Common myeloid progenitor, CD34-positive (primary cell): ENCODE results near the gene TMEM89.

Source experiments
- CTCF ChIA-PET: fragments of 350-600 bp; sonication (Branson Sonifier 250); formaldehyde crosslinking; loops from one replicate; lab custom pipeline; 2021; ENCODE audit warnings: antibody characterized with exemption; lab: Charles Lee
- POLR2A ChIA-PET: fragments of 350-600 bp; sonication (Branson Sonifier 250); formaldehyde crosslinking; loops from one replicate; lab custom pipeline; 2021; ENCODE audit warnings: antibody characterized with exemption; lab: Charles Lee
- DNase-seq, 3 donors: peaks; one replicate each; pipeline versions ENCODE4 v3.0.0 to v3.0.0-alpha.2; 2013
- H3K27ac ChIP-seq, 2 experiments: 1 replicate in 1 of 2; 2 replicates in 1 of 2; pipeline ENCODE4 v1.7.0; 2013; ENCODE audit warnings: inconsistent platforms in 2 of 2, low read length in 2 of 2, mild to moderate bottlenecking in 2 of 2, low read depth in 1 of 2, moderate library complexity in 1 of 2; ENCODE audit not compliant: severe bottlenecking in 2 of 2, insufficient read depth in 1 of 2, poor library complexity in 1 of 2
- H3K27me3 ChIP-seq, 5 experiments: replicated peaks in 2 of 5; 1 replicate in 3 of 5; 2 replicates in 2 of 5; pipeline versions ENCODE4 v1.6.1 to v1.7.0; 2013; ENCODE audit warnings: low read length in 4 of 5, mild to moderate bottlenecking in 2 of 5, moderate library complexity in 2 of 5, inconsistent platforms in 1 of 5; ENCODE audit not compliant: insufficient read depth in 5 of 5, control insufficient read depth in 4 of 5
- H3K36me3 ChIP-seq, 4 experiments: 1 replicate in 2 of 4; 2 replicates in 2 of 4; pipeline versions ENCODE4 v1.6.1 to v1.7.0; 2013; ENCODE audit warnings: low read length in 3 of 4, control low read depth in 1 of 4, mild to moderate bottlenecking in 1 of 4; ENCODE audit not compliant: control insufficient read depth in 4 of 4, insufficient read depth in 4 of 4
- H3K4me1 ChIP-seq, 4 experiments: 1 replicate in 3 of 4; 2 replicates in 1 of 4; pipeline versions ENCODE4 v1.6.1 to v1.7.1; 2013; ENCODE audit warnings: low read length in 3 of 4, mild to moderate bottlenecking in 3 of 4, control low read depth in 1 of 4, inconsistent platforms in 1 of 4, moderate library complexity in 1 of 4; ENCODE audit not compliant: control insufficient read depth in 4 of 4, insufficient read depth in 4 of 4; ENCODE audit errors: control extremely low read depth in 1 of 4
- H3K4me3 ChIP-seq, 7 experiments: 1 replicate in 4 of 7; 2 replicates in 3 of 7; pipeline versions ENCODE4 v1.5.1 to v1.7.0; 2013; ENCODE audit warnings: mild to moderate bottlenecking in 7 of 7, low read length in 6 of 7, moderate library complexity in 6 of 7, inconsistent platforms in 2 of 7, low read depth in 2 of 7, control low read depth in 1 of 7; ENCODE audit not compliant: insufficient read depth in 4 of 7, control insufficient read depth in 1 of 7; ENCODE audit errors: extremely low read depth in 1 of 7
- H3K9me3 ChIP-seq, 5 experiments: 1 replicate in 4 of 5; 2 replicates in 1 of 5; pipeline versions ENCODE4 v1.6.1 to v1.7.1; 2013; ENCODE audit warnings: low read length in 4 of 5, mild to moderate bottlenecking in 2 of 5, inconsistent platforms in 1 of 5, low read depth in 1 of 5, moderate library complexity in 1 of 5; ENCODE audit not compliant: control insufficient read depth in 4 of 5, insufficient read depth in 2 of 5; ENCODE audit errors: control extremely low read depth in 1 of 5
- WGBS: methylation state at CpG from one replicate; pipeline ENCODE4 v1.1.5; 2013; ENCODE audit not compliant: insufficient coverage; 5-methylcytosine and 5-hydroxymethylcytosine counted together

Gene TMEM89

DNA sequence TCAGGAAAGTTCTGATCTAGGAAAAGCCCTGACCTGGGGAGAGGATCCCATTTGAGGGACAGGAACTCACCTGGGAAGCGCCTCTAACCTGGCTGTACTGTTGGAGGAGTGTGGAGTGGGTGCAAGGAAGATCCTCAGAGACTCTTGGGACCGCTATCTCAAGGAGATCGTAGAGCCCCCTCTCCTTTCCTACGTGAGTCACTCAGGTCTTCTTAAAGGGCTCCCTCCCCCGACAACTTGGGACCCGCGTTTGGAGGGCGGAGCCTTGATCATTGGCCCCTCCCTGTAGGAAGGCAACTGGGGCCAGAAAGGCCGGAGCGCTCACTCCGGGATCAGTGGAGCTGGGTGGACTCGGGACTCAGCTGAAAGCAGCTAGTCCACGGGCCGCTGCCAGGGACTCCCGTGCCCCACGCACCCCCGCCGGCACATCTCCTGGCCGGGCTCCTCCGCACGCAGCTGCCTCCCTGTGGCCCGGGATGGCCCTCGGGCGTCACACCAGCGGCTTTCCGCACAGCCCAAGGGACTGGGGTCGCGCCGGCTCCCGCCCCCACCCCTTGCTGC, 13.2 kb upstream of the TMEM89 start:
- no peaks in the 10 kb centered on the region for H3K27me3 ChIP-seq
- peak overlapping the region in 1 of 2 experiments; percentile 34 for H3K27ac ChIP-seq
- peak overlapping the region; percentile 62 to 93 (median 85) for H3K4me3 ChIP-seq
- CTCF ChIA-PET = interaction anchor here (0.5 to 2.3 kb wide), 17 partner anchors 9 to 486 kb away, joined by 3 to 11 read pairs (median 4); partner anchors contain the start of genes TMEM89 and UQCRC1
- no peaks in the 10 kb centered on the region for H3K9me3 ChIP-seq
- H3K36me3 ChIP-seq = peaks cover 0 to 35% (median 9%) of the 10 kb centered on the region in 4 experiments
- POLR2A ChIA-PET = interaction anchor here (0.6 kb wide), 2 partner anchors 19 to 22 kb away, joined by 3 to 7 read pairs; no protein-coding TSS in a partner anchor
- DNase-seq = peak; percentile 36 to 58 (median 51)
- H3K4me1 ChIP-seq = peaks cover 0 to 27% (median 22%) of the 10 kb centered on the region in 4 experiments
- WGBS = 5% methylated on average over 27 of the region's 30 CpGs

- DNase-seq = no peak
- WGBS = 100% methylated on average over 1 of the region's 2 CpGs
- no peaks in the 10 kb centered on the region for H3K9me3 ChIP-seq
- peaks cover 0 to 27% (median 22%) of the 10 kb centered on the region in 4 experiments for H3K4me1 ChIP-seq
- H3K27ac ChIP-seq = no peak overlapping the region
- CTCF ChIA-PET = interaction anchor here (1.0 to 2.3 kb wide), 4 partner anchors 22 to 75 kb away, joined by 4 to 7 read pairs (median 4); no protein-coding TSS in a partner anchor
- POLR2A ChIA-PET = no interaction called here
- H3K27me3 ChIP-seq = no peaks in the 10 kb centered on the region
- no peak overlapping the region for H3K4me3 ChIP-seq
- peaks cover 0 to 44% (median 9%) of the 10 kb centered on the region in 4 experiments for H3K36me3 ChIP-seq
Observed at GRCh38 chr3:48633743-48634142, 12.2 kb upstream of the TMEM89 start.

DNA sequence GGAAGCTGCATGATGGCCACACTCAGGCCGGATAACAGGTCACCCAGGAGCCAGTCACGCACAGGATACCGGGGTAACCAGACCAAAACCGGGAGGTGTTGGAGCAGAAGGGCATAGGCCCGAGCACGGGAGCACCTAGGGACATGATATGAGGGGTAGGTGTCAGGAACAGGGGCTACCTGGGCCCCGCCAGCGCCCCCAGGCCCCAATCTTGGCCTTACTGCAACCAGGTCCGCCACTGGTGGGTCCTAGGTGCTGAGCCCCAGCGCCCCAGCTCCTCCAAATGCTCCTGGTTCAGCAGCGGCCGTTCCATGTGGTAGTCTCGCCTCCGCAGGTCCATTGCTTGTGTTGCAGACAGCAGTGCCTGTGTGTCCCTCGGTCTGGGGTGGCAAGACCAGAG, 11.7 kb upstream of the TMEM89 start:
- H3K4me3 ChIP-seq = no peak overlapping the region
- ChIA-PET CTCF (no interaction called here), POLR2A (no interaction called here)
- H3K27me3 ChIP-seq = no peaks in the 10 kb centered on the region
- peaks cover 0 to 27% (median 22%) of the 10 kb centered on the region in 4 experiments for H3K4me1 ChIP-seq
- DNase-seq = no peak
- WGBS = 97% methylated on average over 13 of the region's 15 CpGs
- peaks cover 0 to 49% (median 10%) of the 10 kb centered on the region in 4 experiments for H3K36me3 ChIP-seq
- H3K9me3 ChIP-seq = no peaks in the 10 kb centered on the region
- no peak overlapping the region for H3K27ac ChIP-seq

DNA sequence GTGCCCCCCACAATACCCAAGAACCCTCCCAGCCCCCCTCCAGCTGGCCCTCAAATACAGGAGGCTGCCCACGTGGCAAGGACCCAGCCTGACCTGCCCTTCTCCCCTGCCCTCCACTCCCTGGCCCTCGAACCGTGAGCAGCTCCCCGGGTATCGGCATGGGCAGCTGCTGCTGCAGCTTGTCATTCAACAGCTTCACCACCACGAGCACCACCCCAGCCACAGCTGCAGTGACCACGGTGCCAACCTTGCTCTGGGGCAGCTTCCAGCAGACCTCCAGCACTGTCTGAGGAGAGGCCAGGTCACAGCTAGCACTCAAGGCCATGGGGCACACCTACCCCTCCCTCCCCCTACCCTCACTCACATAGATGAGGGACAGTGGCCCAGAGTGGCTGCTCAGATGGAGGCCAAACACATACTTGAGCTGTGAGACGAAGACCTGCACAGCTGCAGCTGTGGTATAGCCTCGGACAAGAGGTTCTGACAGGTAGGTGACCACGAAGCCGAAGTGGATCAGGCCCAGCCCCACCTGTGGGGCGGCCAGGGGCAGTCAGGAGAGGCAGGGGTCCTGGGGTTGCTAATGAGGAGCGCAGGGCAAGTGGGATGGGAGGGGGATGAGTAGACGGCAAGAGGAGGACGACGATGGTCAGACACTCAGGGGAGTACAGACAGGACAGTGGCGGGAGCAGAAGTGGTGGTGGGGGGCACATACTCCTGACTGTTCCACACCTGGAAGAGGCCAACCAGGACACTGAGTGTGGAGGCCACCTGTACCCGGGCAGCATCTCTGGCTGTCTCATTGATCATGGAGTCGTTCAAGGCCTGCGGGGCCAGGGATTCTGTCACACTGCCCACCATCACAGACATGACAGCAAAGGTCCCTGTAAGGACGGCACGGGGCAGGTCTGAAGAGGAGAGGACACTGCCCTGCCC, 10.2 kb upstream of the TMEM89 start:
- POLR2A ChIA-PET = no interaction called here
- peaks cover 3 to 64% (median 16%) of the 10 kb centered on the region in 4 experiments for H3K36me3 ChIP-seq
- no peak for DNase-seq
- H3K27ac ChIP-seq = no peak overlapping the region
- H3K4me3 ChIP-seq = no peak overlapping the region
- CTCF ChIA-PET = no interaction called here
- no peaks in the 10 kb centered on the region for H3K27me3 ChIP-seq
- 93% methylated on average over 10 of the region's 22 CpGs for WGBS
- H3K4me1 ChIP-seq = peaks cover 0 to 27% (median 22%) of the 10 kb centered on the region in 4 experiments
- H3K9me3 ChIP-seq = no peaks in the 10 kb centered on the region

DNA sequence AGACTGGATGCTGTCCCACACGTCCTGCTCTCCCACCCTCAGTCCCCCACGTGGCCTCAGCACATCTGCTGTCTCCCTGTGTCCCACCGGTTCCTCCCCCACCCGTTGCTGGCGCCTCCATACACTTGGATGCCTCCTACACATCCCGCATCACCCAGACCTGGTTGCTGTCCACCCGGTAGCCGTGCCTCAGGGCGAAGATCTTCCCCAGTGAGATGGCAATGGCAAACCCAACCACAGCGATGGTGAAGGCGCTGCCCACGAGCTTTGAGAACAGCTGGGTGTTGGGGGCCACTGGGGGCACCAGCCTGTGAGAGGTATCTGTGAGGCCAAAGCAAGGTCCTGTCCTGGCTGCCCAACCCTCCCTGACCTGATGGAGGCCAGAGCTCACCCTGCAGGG, 9.3 kb upstream of the TMEM89 start:
- CTCF ChIA-PET = no interaction called here
- no peak overlapping the region for H3K4me3 ChIP-seq
- peaks cover 3 to 72% (median 20%) of the 10 kb centered on the region in 4 experiments for H3K36me3 ChIP-seq
- H3K27me3 ChIP-seq = no peaks in the 10 kb centered on the region
- no peak overlapping the region for H3K27ac ChIP-seq
- DNase-seq = no peak
- POLR2A ChIA-PET = no interaction called here
- no peaks in the 10 kb centered on the region for H3K9me3 ChIP-seq
- H3K4me1 ChIP-seq = peaks cover 0 to 18% (median 13%) of the 10 kb centered on the region in 4 experiments
- WGBS = 95% methylated on average over 12 of the region's 12 CpGs

DNA sequence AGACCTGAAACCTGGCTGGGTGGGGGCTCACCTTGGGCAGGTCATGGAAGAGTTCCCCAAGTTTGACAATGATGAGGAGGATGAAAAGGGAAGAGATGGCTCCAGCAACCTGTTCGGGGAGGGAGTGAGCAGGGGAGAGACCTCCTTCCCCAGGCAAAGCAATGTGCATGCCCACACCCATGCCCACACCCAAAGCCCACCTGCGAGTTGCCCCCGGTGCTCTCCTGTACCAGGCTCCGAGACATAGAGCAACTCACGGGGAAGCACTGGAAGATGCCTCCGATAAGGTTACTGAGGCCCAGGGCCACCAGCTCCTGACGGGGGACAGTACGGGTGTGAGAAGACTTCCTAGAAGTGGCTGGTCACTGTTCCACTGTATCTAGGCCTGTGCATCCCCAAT, 8.8 kb upstream of the TMEM89 start:
- H3K4me3 ChIP-seq = no peak overlapping the region
- DNase-seq = no peak
- ChIA-PET POLR2A (no interaction called here), CTCF (no interaction called here)
- peaks cover 0 to 14% (median 9%) of the 10 kb centered on the region in 4 experiments for H3K4me1 ChIP-seq
- no peaks in the 10 kb centered on the region for H3K27me3 ChIP-seq
- no peaks in the 10 kb centered on the region for H3K9me3 ChIP-seq
- 92% methylated on average over 7 of the region's 8 CpGs for WGBS
- H3K36me3 ChIP-seq = peaks cover 3 to 77% (median 20%) of the 10 kb centered on the region in 4 experiments
- H3K27ac ChIP-seq = no peak overlapping the region
